IMR-90 (cell line): ENCODE measurements around the gene IL23R. TPM values are rescaled to one million over a fixed set of nuclear protein-coding genes. Genes with fewer than 3 reads are reported as not detected.

ENCODE experiments used
- ATAC-seq: fragments of 200-7000 bp; cut with Tn5 transposase; 2 replicates; pipeline ENCODE4 v1.9.1; 2020; ENCODE audit warnings: low read depth, mild to moderate bottlenecking, moderate library complexity
- BruUV-seq: library from RNA; stranded (reverse); fragments of 400-500 nt; replicated peaks from 2 replicates; lab custom pipeline; 2021; lab: Mats Ljungman, UMichigan
- CTCF ChIA-PET: fragments of 300-600 bp; formaldehyde crosslinking; extraction: SDS; loops from one replicate; lab custom pipeline; 2021; ENCODE audit warnings: antibody characterized with exemption; lab: Yijun Ruan, JAX
- POLR2A ChIA-PET: fragments of 300-600 bp; sonication (Branson Sonifier 250); formaldehyde crosslinking; loops from one replicate; lab custom pipeline; 2022; ENCODE audit warnings: antibody characterized with exemption; ENCODE audit not compliant: unreplicated experiment; lab: Charles Lee
- DNase-seq: peaks from one replicate; pipeline ENCODE4 v3.0.0; 2013
- H2AFZ ChIP-seq: replicated peaks from 2 replicates; pipeline ENCODE3; 2013; ENCODE audit warnings: low read length, mild to moderate bottlenecking; ENCODE audit not compliant: poor library complexity
- H2AK5ac ChIP-seq: 2 replicates; pipeline ENCODE4 v1.6.1; 2013; ENCODE audit warnings: low read depth, low read length, inconsistent platforms
- H2AK9ac ChIP-seq: replicated peaks from 2 replicates; pipeline ENCODE3; 2013; ENCODE audit warnings: mild to moderate bottlenecking, low read depth, low read length, moderate library complexity; ENCODE audit not compliant: poor library complexity
- H2BK120ac ChIP-seq: 2 replicates; pipeline ENCODE4 v1.6.1; 2013; ENCODE audit warnings: low read depth, low read length, inconsistent platforms
- H2BK15ac ChIP-seq: 3 replicates; pipeline ENCODE4 v1.6.1; 2013; ENCODE audit warnings: low read depth, low read length, inconsistent platforms
- H2BK20ac ChIP-seq: 2 replicates; pipeline ENCODE4 v1.6.1; 2013; ENCODE audit warnings: low read depth, mild to moderate bottlenecking, inconsistent platforms, low read length, moderate library complexity
- H2BK5ac ChIP-seq: 2 replicates; pipeline ENCODE4 v1.6.1; 2013; ENCODE audit warnings: mild to moderate bottlenecking, low read depth, low read length, inconsistent platforms; ENCODE audit not compliant: poor library complexity, severe bottlenecking
- H3K14ac ChIP-seq: replicated peaks from 2 replicates; pipeline ENCODE4 v1.6.1; 2013; ENCODE audit warnings: low read depth, low read length, inconsistent platforms
- H3K18ac ChIP-seq: 2 replicates; pipeline ENCODE4 v1.6.1; 2013; ENCODE audit warnings: low read depth, low read length, control low read depth
- H3K23ac ChIP-seq: 2 replicates; pipeline ENCODE4 v1.6.1; 2013; ENCODE audit warnings: low read depth, low read length, inconsistent platforms
- H3K27ac ChIP-seq: 2 replicates; pipeline ENCODE4 v1.5.1; 2013; ENCODE audit warnings: mild to moderate bottlenecking, control low read depth, low read length; ENCODE audit not compliant: insufficient read depth
- H3K27me3 ChIP-seq: 2 replicates; pipeline ENCODE4 v1.6.1; 2013; ENCODE audit warnings: low read length; ENCODE audit not compliant: control insufficient read depth, insufficient read depth
- H3K36me3 ChIP-seq: 2 replicates; pipeline ENCODE4 v1.6.1; 2013; ENCODE audit warnings: low read length, mixed read lengths; ENCODE audit not compliant: control insufficient read depth, insufficient read depth
- H3K4ac ChIP-seq: 2 replicates; pipeline ENCODE4 v1.6.1; 2013; ENCODE audit warnings: low read depth, low read length, inconsistent platforms
- H3K4me1 ChIP-seq: 2 replicates; pipeline ENCODE4 v1.6.1; 2013; ENCODE audit warnings: low read length, mixed read lengths; ENCODE audit not compliant: control insufficient read depth, insufficient read depth
- H3K4me2 ChIP-seq: 2 replicates; pipeline ENCODE4 v1.6.1; 2013; ENCODE audit warnings: low read depth, mild to moderate bottlenecking, control low read depth, low read length, moderate library complexity
- H3K4me3 ChIP-seq: 2 replicates; pipeline ENCODE4 v1.5.1; 2013; ENCODE audit warnings: low read depth, mild to moderate bottlenecking, control low read depth, low read length, moderate library complexity; ENCODE audit not compliant: insufficient read depth
- H3K56ac ChIP-seq: 2 replicates; pipeline ENCODE4 v1.6.1; 2013; ENCODE audit warnings: low read length, inconsistent platforms; ENCODE audit not compliant: insufficient read depth; ENCODE audit errors: extremely low read depth
- H3K79me1 ChIP-seq, 2 experiments: 2 replicates each; pipeline ENCODE4 v1.6.1; 2013; ENCODE audit warnings: low read length in 2 of 2, inconsistent platforms in 1 of 2, low read depth in 1 of 2
- H3K9ac ChIP-seq: 2 replicates; pipeline ENCODE4 v1.6.1; 2013; ENCODE audit warnings: low read depth, low read length, control low read depth
- H3K9me1 ChIP-seq: 2 replicates; pipeline ENCODE4 v1.6.1; 2013; ENCODE audit warnings: low read length, inconsistent platforms; ENCODE audit not compliant: insufficient read depth
- H3K9me3 ChIP-seq: 2 replicates; pipeline ENCODE4 v1.6.1; 2013; ENCODE audit warnings: low read length; ENCODE audit not compliant: control insufficient read depth, insufficient read depth
- H4K20me1 ChIP-seq: 2 replicates; pipeline ENCODE4 v1.6.1; 2013; ENCODE audit warnings: low read length, inconsistent platforms; ENCODE audit not compliant: insufficient read depth
- H4K5ac ChIP-seq: 2 replicates; pipeline ENCODE4 v1.6.1; 2013; ENCODE audit warnings: mild to moderate bottlenecking, low read depth, low read length, control low read depth
- H4K8ac ChIP-seq, 2 experiments: 2 replicates each; pipeline ENCODE4 v1.6.1; 2013; ENCODE audit warnings: low read depth in 2 of 2, low read length in 2 of 2, control low read depth in 1 of 2, inconsistent platforms in 1 of 2
- H4K91ac ChIP-seq: 2 replicates; pipeline ENCODE4 v1.6.1; 2013; ENCODE audit warnings: low read depth, low read length, inconsistent platforms; ENCODE audit not compliant: insufficient read depth
- BHLHE40 ChIP-seq: fragments of 150-350 bp; IDR thresholded peaks from 2 replicates; pipeline ENCODE4 v1.6.1; 2016; ENCODE audit warnings: mild to moderate bottlenecking, low read depth, low read length
- CEBPB ChIP-seq: IDR thresholded peaks from 2 replicates; pipeline ENCODE4 v1.6.1; 2012; ENCODE audit warnings: low read depth, low read length, improper control_type of control experiment
- CHD1 ChIP-seq: IDR thresholded peaks from 2 replicates; pipeline ENCODE4 v1.6.1; 2012; ENCODE audit warnings: low read depth, low read length, improper control_type of control experiment
- MXI1 ChIP-seq: IDR thresholded peaks from 2 replicates; pipeline ENCODE4 v1.6.1; 2012; ENCODE audit warnings: low read depth, mild to moderate bottlenecking, low read length, moderate library complexity, borderline replicate concordance
- RAD21 ChIP-seq: IDR thresholded peaks from 2 replicates; pipeline ENCODE4 v1.6.1; 2012; ENCODE audit warnings: low read length, improper control_type of control experiment
- RCOR1 ChIP-seq: IDR thresholded peaks from 2 replicates; pipeline ENCODE4 v1.6.1; 2012; ENCODE audit warnings: mild to moderate bottlenecking, low read length, improper control_type of control experiment; ENCODE audit not compliant: insufficient replicate concordance
- WGBS, 2 experiments: methylation state at CpG; one replicate each; pipeline versions ENCODE4 v1.1.5 to v1.1.7; 2013; ENCODE audit warnings: missing lambda C conversion rate in 2 of 2; ENCODE audit not compliant: insufficient read length in 1 of 2; ENCODE audit errors: extremely low coverage in 2 of 2; 5-methylcytosine and 5-hydroxymethylcytosine counted together
- dilution Hi-C: fragments of 300-500 bp; cut with HindIII; formaldehyde crosslinking; loops from one replicate; pipeline ENCODE4 v1.14.3; 2018; ENCODE audit warnings: low sequenced_read_pairs; ENCODE audit not compliant: unreplicated experiment
- in situ Hi-C: fragments of 300-500 bp; cut with MboI; formaldehyde crosslinking; loops from 3 replicates; pipeline ENCODE4 v1.14.3; 2019; ENCODE audit warnings: low sequenced_read_pairs, inconsistent platforms, mixed read lengths
- intact Hi-C: fragments of 100-400 bp; cut with micrococcal nuclease; formaldehyde crosslinking; loops from 2 replicates; pipeline ENCODE4 v1.10.0; 2022
- polyA plus RNA-seq, 3 experiments: library from polyadenylated mRNA; depleted of rRNA; stranded (reverse); fragments of >200 nt; gene quantifications; 2 replicates each; pipeline ENCODE4 v1.2.3, GENCODE V29; 2012; ENCODE audit warnings: low replicate concordance in 1 of 3
- total RNA-seq: library from RNA; depleted of rRNA; stranded (reverse); fragments of >200 nt; gene quantifications from 2 replicates; pipeline ENCODE4 v1.2.3, GENCODE V29; 2012
- TF ChIP-seq, protein P1 (sequence below): fragments of 150-350 bp; IDR thresholded peaks from 2 replicates; pipeline ENCODE4 v1.6.1; 2016; ENCODE audit warnings: low read depth, mild to moderate bottlenecking, low read length, moderate library complexity, borderline replicate concordance
- TF ChIP-seq, protein P2 (sequence below): fragments of 150-350 bp; IDR thresholded peaks from 2 replicates; pipeline ENCODE4 v1.6.1; 2017; ENCODE audit warnings: mild to moderate bottlenecking, antibody characterized with exemption, low read length, low read depth

The IL23R gene
- total and polyA plus RNA-seq, 2 of the 4 experiments (the other 2 are of a cell fraction), result not detected

DNA sequence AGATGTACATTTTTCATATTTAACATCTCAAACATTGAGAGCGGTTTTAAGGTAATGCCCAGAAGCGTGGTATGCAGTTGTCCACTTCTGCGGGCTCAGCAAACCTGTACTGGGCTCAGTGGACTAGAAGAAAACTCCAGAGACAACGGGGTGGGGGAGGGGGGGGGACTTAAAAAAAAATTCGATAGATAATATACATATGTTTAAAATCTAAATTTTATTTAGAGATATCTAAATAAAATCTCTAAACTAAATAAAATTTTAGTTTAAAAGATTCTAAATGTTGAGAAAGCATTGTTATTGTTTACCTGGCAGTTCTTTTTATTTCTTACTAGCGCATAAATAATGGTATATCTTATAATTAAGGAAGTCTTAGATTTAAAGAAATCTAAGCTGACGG lies 140.3 kb downstream of the IL23R start:
- Histone ChIP-seq H2AK9ac (no peak overlapping the region), H2AK5ac (no peak overlapping the region), H4K91ac (no peak overlapping the region), H3K36me3 (no peaks in the 10 kb centered on the region), H2AFZ (no peak overlapping the region), H4K5ac (no peak overlapping the region), H2BK5ac (no peak overlapping the region), H3K4me1 (no peaks in the 10 kb centered on the region), H2BK15ac (no peak overlapping the region), H2BK20ac (no peak overlapping the region), H3K79me1 (no peaks in the 10 kb centered on the region), H3K18ac (no peak overlapping the region), H3K4ac (no peak overlapping the region), H4K8ac (no peak overlapping the region), H3K4me2 (no peak overlapping the region), H3K14ac (no peak overlapping the region), H2BK120ac (no peak overlapping the region), H3K23ac (no peak overlapping the region), H3K9me1 (no peaks in the 10 kb centered on the region), H3K56ac (no peak overlapping the region), H3K4me3 (no peak overlapping the region), H4K20me1 (no peaks in the 10 kb centered on the region), H3K9me3 (no peaks in the 10 kb centered on the region), H3K27ac (no peak overlapping the region), H3K27me3 (peaks cover 28% of the 10 kb centered on the region), H3K9ac (no peak overlapping the region)
- intact Hi-C loops, result no loop called here
- TF ChIP-seq, protein P1, sequence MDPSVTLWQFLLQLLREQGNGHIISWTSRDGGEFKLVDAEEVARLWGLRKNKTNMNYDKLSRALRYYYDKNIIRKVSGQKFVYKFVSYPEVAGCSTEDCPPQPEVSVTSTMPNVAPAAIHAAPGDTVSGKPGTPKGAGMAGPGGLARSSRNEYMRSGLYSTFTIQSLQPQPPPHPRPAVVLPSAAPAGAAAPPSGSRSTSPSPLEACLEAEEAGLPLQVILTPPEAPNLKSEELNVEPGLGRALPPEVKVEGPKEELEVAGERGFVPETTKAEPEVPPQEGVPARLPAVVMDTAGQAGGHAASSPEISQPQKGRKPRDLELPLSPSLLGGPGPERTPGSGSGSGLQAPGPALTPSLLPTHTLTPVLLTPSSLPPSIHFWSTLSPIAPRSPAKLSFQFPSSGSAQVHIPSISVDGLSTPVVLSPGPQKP, result no peak
- TF ChIP-seq, protein P2, sequence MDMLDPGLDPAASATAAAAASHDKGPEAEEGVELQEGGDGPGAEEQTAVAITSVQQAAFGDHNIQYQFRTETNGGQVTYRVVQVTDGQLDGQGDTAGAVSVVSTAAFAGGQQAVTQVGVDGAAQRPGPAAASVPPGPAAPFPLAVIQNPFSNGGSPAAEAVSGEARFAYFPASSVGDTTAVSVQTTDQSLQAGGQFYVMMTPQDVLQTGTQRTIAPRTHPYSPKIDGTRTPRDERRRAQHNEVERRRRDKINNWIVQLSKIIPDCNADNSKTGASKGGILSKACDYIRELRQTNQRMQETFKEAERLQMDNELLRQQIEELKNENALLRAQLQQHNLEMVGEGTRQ, result no peak
- no peak for TF ChIP-seq BHLHE40
- TF ChIP-seq CHD1, result no peak
- TF ChIP-seq RAD21, result no peak
- no peak for TF ChIP-seq RCOR1
- TF ChIP-seq CEBPB, result no peak
- no peak for TF ChIP-seq MXI1
- no CpG with 5 or more reads among the region's 7 CpGs for WGBS, 2 experiments
- in situ Hi-C loops, result no loop called here
- ChIA-PET CTCF (no interaction called here), POLR2A (no interaction called here)
- dilution Hi-C loops, result no loop called here
- BruUV-seq, result no TSS peak
- ATAC-seq (no peak), DNase-seq (no peak)
